K562 (cell line): ENCODE measurements around the gene TEX14. TPM values are rescaled to one million over a fixed set of nuclear protein-coding genes. Genes with fewer than 3 reads are reported as not detected.

ENCODE experiments used
- JUN ChIP-seq, 2 experiments: sonication (generic) in 1 of 2; formaldehyde crosslinking in 1 of 2; IDR thresholded peaks; 2 replicates each; pipeline versions ENCODE4 v1.6.1 to v1.8.0; 2012 to 2022; ENCODE audit warnings: borderline replicate concordance in 2 of 2, mild to moderate bottlenecking in 2 of 2, improper control_type of control experiment in 1 of 2, low read depth in 1 of 2, low read length in 1 of 2, missing genetic modification reagents in 1 of 2
- NCOA4 ChIP-seq: fragments of 450-650 bp; IDR thresholded peaks from 2 replicates; pipeline ENCODE4 v1.6.1; 2018; ENCODE audit warnings: mild to moderate bottlenecking; ENCODE audit not compliant: partially characterized antibody
- RFX7 ChIP-seq: fragments of 250-450 bp; sonication (Bioruptor Pico); IDR thresholded peaks from 2 replicates; pipeline ENCODE4 v1.5.1; 2021; ENCODE audit warnings: mild to moderate bottlenecking
- ZNF263 ChIP-seq: sonication (generic); formaldehyde crosslinking; IDR thresholded peaks from 2 replicates; pipeline ENCODE4 v1.8.0; 2022; ENCODE audit warnings: mild to moderate bottlenecking, missing genetic modification reagents, borderline replicate concordance
- ZNF766 ChIP-seq: fragments of 200-800 bp; sonication (Bioruptor generic); conservative IDR thresholded peaks from 2 replicates; pipeline ENCODE4 v1.6.1; 2016; ENCODE audit warnings: missing genetic modification characterization, missing compliant biosample characterization
- polyA plus RNA-seq, 8 experiments: library from polyadenylated mRNA; depleted of rRNA in 4 of 8; stranded (reverse) in 5 of 8; unstranded in 3 of 8; fragments of >200 nt; fragmentation: Nextera tagmentation in 2 of 8; fragmentation: Illumina TruSeq in 1 of 8; extraction: Ambion mirVana in 2 of 8; extraction: Trizol in 1 of 8; gene quantifications; 2 replicates each; pipeline versions ENCODE4 v1.2.1 to v1.2.3, GENCODE V29; 2011 to 2014; ENCODE audit warnings: inconsistent platforms in 1 of 8, missing spikeins in 1 of 8
- total RNA-seq, 7 experiments: library from RNA; depleted of rRNA in 6 of 7; stranded (reverse); fragments of >200 nt in 6 of 7; fragmentation: Illumina TruSeq in 2 of 7; extraction: Trizol in 2 of 7; gene quantifications; 2 replicates each; pipeline versions ENCODE4 v1.2.1 to v1.2.3, GENCODE V29; 2011 to 2021; ENCODE audit warnings: low replicate concordance in 1 of 7
- TF ChIP-seq, protein P1 (sequence below): fragments of 200-600 bp; sonication (generic); IDR thresholded peaks from one replicate; pipeline ENCODE4 v1.6.1; 2012; ENCODE audit warnings: mild to moderate bottlenecking, low read depth, low read length, inconsistent platforms
- TF ChIP-seq, protein P2 (sequence below): fragments of 450-650 bp; formaldehyde crosslinking; IDR thresholded peaks from 2 replicates; pipeline ENCODE4 v1.4.0; 2022; ENCODE audit warnings: missing genetic modification characterization
- TF ChIP-seq, protein P3 (sequence below): fragments of 450-650 bp; conservative IDR thresholded peaks from 2 replicates; pipeline ENCODE4 v1.6.1; 2016; ENCODE audit warnings: missing genetic modification characterization, low read depth, mild to moderate bottlenecking, missing compliant biosample characterization, moderate library complexity
- TF ChIP-seq, protein P4 (sequence below): fragments of 250-450 bp; sonication (Bioruptor Pico); IDR thresholded peaks from 2 replicates; pipeline ENCODE4 v1.8.0; 2021; ENCODE audit warnings: borderline replicate concordance, mild to moderate bottlenecking, moderate library complexity; ENCODE audit not compliant: poor library complexity, severe bottlenecking

Gene TEX14
- total and polyA plus RNA-seq, 9 of the 15 experiments (the other 6 are each of a cell fraction or from before 2014, with no cell fraction given), result 0.05 to 0.12 (median 0.09) TPM; not detected in 1

DNA sequence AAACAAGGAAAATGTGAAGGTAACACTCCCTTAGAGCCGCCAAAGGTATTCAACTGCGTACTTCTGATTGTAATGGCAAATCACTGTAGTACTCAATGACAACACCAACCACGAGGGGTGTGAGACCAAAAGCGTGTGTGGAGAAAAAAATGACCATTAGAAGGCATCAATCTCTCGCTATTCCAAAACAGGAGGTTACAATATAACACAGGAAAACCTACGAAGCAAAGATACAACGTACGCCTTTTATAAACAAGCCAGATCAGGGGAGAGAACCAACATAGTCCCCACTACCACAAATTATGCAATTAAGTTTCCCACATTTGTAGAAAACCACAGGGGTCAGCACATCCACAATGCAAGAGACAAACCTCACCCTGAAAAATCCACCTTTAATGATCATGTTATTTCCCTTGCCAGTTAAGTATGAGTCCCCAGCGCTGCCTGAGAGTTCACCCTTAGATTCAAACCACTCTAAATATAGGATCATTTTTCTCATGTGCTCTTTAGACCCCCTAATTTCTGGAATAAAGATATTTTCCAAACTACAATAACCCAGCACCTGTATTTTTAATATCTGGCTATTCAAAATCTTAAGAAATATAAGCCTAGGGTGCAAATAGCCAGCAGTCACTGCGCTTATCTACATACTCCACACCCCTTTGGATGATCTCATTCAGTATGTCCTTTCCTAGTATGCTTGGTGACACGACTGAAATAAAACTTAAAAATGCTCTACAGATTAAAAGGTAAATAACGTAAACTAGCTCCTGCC is 12.4 kb downstream of the TEX14 start (continued):
- TF ChIP-seq NCOA4 (peak; percentile 98), RFX7 (CRISPR knock-in tag) (peak; percentile 100), ZNF263 (no peak), JUN (IDR thresholded peaks at IDR 0.05; ENCODE audit: borderline replicate concordance, low read depth, low read length) (peak; percentile 64), JUN (CRISPR knock-in tag; IDR thresholded peaks at IDR 0.05; ENCODE audit: borderline replicate concordance) (no peak; the same call in 1 of the 2 replicates), ZNF766 (CRISPR knock-in tag) (no peak)
- TF ChIP-seq, protein P1, sequence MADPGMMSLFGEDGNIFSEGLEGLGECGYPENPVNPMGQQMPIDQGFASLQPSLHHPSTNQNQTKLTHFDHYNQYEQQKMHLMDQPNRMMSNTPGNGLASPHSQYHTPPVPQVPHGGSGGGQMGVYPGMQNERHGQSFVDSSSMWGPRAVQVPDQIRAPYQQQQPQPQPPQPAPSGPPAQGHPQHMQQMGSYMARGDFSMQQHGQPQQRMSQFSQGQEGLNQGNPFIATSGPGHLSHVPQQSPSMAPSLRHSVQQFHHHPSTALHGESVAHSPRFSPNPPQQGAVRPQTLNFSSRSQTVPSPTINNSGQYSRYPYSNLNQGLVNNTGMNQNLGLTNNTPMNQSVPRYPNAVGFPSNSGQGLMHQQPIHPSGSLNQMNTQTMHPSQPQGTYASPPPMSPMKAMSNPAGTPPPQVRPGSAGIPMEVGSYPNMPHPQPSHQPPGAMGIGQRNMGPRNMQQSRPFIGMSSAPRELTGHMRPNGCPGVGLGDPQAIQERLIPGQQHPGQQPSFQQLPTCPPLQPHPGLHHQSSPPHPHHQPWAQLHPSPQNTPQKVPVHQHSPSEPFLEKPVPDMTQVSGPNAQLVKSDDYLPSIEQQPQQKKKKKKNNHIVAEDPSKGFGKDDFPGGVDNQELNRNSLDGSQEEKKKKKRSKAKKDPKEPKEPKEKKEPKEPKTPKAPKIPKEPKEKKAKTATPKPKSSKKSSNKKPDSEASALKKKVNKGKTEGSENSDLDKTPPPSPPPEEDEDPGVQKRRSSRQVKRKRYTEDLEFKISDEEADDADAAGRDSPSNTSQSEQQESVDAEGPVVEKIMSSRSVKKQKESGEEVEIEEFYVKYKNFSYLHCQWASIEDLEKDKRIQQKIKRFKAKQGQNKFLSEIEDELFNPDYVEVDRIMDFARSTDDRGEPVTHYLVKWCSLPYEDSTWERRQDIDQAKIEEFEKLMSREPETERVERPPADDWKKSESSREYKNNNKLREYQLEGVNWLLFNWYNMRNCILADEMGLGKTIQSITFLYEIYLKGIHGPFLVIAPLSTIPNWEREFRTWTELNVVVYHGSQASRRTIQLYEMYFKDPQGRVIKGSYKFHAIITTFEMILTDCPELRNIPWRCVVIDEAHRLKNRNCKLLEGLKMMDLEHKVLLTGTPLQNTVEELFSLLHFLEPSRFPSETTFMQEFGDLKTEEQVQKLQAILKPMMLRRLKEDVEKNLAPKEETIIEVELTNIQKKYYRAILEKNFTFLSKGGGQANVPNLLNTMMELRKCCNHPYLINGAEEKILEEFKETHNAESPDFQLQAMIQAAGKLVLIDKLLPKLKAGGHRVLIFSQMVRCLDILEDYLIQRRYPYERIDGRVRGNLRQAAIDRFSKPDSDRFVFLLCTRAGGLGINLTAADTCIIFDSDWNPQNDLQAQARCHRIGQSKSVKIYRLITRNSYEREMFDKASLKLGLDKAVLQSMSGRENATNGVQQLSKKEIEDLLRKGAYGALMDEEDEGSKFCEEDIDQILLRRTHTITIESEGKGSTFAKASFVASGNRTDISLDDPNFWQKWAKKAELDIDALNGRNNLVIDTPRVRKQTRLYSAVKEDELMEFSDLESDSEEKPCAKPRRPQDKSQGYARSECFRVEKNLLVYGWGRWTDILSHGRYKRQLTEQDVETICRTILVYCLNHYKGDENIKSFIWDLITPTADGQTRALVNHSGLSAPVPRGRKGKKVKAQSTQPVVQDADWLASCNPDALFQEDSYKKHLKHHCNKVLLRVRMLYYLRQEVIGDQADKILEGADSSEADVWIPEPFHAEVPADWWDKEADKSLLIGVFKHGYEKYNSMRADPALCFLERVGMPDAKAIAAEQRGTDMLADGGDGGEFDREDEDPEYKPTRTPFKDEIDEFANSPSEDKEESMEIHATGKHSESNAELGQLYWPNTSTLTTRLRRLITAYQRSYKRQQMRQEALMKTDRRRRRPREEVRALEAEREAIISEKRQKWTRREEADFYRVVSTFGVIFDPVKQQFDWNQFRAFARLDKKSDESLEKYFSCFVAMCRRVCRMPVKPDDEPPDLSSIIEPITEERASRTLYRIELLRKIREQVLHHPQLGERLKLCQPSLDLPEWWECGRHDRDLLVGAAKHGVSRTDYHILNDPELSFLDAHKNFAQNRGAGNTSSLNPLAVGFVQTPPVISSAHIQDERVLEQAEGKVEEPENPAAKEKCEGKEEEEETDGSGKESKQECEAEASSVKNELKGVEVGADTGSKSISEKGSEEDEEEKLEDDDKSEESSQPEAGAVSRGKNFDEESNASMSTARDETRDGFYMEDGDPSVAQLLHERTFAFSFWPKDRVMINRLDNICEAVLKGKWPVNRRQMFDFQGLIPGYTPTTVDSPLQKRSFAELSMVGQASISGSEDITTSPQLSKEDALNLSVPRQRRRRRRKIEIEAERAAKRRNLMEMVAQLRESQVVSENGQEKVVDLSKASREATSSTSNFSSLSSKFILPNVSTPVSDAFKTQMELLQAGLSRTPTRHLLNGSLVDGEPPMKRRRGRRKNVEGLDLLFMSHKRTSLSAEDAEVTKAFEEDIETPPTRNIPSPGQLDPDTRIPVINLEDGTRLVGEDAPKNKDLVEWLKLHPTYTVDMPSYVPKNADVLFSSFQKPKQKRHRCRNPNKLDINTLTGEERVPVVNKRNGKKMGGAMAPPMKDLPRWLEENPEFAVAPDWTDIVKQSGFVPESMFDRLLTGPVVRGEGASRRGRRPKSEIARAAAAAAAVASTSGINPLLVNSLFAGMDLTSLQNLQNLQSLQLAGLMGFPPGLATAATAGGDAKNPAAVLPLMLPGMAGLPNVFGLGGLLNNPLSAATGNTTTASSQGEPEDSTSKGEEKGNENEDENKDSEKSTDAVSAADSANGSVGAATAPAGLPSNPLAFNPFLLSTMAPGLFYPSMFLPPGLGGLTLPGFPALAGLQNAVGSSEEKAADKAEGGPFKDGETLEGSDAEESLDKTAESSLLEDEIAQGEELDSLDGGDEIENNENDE, result no peak
- TF ChIP-seq, protein P2, sequence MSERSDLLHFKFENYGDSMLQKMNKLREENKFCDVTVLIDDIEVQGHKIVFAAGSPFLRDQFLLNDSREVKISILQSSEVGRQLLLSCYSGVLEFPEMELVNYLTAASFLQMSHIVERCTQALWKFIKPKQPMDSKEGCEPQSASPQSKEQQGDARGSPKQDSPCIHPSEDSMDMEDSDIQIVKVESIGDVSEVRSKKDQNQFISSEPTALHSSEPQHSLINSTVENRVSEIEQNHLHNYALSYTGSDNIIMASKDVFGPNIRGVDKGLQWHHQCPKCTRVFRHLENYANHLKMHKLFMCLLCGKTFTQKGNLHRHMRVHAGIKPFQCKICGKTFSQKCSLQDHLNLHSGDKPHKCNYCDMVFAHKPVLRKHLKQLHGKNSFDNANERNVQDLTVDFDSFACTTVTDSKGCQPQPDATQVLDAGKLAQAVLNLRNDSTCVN, result peak; percentile 100
- TF ChIP-seq, protein P3, sequence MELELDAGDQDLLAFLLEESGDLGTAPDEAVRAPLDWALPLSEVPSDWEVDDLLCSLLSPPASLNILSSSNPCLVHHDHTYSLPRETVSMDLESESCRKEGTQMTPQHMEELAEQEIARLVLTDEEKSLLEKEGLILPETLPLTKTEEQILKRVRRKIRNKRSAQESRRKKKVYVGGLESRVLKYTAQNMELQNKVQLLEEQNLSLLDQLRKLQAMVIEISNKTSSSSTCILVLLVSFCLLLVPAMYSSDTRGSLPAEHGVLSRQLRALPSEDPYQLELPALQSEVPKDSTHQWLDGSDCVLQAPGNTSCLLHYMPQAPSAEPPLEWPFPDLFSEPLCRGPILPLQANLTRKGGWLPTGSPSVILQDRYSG, result no peak
- TF ChIP-seq, protein P4, sequence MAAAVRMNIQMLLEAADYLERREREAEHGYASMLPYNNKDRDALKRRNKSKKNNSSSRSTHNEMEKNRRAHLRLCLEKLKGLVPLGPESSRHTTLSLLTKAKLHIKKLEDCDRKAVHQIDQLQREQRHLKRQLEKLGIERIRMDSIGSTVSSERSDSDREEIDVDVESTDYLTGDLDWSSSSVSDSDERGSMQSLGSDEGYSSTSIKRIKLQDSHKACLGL, result peak; percentile 67
